ENCODE results near the gene AMACR. TPM values are rescaled to one million over a fixed set of nuclear protein-coding genes. Genes with fewer than 3 reads are reported as not detected.
"Not testable (repeated sequence)": the region's sequence is repeated elsewhere in the genome, so short reads cannot be mapped to it uniquely, and the experiment has no call there.

Gene AMACR
- total RNA-seq, 1 donor from 2014 or later, result 6.5 TPM

DNA sequence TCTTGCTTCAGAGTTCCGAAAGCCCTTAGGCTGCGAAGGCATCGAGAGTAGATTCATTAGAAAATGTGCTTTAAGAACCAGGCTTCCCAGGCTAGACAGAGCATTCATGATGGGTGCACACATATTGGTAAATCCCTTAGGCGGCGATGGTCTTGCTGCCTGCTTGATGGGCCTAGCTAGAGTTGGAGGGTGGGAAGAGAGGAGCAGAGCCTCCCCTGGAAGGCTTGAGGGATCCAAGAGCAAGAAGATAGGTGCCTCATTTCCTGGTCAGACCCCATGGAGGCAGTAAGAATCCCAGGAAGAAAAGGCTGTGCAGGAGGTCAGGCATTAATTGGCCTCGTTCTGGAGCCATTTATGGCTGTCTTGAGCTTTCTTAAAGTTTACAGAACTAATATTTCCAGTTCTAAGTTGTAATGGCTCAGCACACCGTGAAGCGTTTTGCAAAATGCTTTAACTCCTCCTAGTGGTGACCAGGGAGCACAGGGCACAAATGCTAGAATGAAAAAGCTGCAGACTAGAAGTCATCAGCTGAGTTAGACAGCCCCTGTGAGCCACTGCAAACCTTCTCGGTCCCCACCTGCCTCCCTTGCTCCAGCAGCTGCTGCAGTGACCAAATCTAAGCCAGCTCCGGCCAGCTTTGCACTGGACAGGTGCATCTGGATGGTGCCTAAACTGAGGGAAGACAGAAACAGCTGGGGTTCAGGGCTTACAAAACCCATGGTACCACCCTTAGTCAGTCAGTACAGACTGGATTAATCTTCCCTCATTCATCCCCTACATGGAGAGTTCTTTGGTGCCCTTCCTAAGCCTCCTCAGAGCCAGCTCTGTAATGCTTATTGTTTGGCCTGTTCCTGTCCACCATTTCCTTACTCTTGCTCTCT, 38.0 kb downstream of the AMACR start:
- intact Hi-C loops (cut with micrococcal nuclease), result loop anchor here (1.0 to 2.0 kb wide), 2 partner anchors 381 to 534 kb away; no protein-coding TSS in a partner anchor

GRCh38 chr5:33968211-33969005, 39.4 kb downstream of the AMACR start:
- intact Hi-C loops (cut with micrococcal nuclease), result no loop called here

DNA sequence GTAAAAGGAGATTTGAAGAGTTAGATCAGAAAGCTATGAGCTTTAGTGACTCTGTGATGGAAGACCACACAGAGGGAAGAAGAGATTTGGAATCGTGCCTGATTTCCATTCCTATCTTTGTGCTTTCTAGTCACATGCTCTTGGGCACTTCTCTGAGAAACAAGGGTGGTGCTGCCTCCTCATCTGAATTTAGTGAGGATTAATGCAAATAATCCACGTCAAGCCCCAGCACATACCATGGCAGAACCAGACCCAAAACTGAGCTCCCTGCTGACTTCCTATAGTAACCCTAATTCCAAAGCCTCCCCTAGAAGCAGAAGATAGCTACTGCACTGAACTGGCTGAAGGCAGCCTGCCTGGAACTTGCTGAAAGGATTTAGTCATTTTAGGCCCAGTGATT, 41.0 kb downstream of the AMACR start:
- intact Hi-C loops (cut with micrococcal nuclease), result no loop called here

- intact Hi-C loops (cut with micrococcal nuclease), result no loop called here
Observed at GRCh38 chr5:33964132-33964700, 43.6 kb downstream of the AMACR start.

GRCh38 chr5:33958176-33958575, 49.7 kb downstream of the AMACR start:
- intact Hi-C loops (cut with micrococcal nuclease), result no loop called here

DNA sequence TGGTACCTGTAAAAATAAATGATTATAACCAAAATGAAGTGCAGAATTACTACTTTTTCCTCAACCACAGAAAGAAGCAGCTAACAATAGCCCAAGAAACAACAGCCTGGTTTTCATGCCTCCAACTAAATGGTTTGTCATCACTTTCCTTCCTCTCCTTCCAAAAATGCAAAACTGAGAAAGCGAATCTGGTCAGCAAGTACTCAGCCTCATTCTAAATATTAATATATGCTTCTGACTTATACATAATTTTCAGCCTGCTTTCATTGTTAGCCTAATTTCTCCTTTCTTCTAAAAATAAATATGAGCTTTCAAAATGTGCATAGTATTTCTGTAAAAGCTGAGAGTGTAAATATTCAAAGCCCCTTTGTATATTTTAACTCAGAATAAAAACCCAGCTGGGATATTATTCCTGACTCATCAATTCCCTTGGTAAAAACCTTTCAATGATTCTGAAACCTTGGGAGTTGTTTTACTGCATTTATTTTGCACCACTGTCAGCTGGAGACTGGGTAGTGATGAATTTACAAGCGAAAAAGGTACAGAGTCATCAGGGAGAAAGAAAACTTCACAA, 50.2 kb downstream of the AMACR start:
- intact Hi-C loops (cut with micrococcal nuclease), result no loop called here

DNA sequence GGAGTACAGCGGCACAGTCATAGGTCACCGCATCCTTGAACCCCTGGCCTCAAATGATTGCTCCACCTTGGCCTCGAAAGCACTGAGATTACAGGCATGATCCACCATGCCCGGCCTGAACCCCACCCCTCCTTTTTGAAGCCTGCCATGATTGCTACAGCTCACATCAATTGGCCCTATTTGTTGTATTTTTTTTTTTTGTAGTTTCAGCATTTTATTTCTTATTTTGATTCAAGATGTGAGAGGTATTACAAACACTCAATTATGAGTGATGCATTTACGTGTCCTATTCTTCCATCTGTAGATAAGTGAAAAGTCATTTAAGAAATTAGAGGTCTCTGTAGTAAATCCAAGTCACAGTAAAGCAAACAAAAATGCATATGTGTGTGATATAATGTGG, 55.7 kb downstream of the AMACR start:
- intact Hi-C loops (cut with micrococcal nuclease), result not testable (repeated sequence)

DNA sequence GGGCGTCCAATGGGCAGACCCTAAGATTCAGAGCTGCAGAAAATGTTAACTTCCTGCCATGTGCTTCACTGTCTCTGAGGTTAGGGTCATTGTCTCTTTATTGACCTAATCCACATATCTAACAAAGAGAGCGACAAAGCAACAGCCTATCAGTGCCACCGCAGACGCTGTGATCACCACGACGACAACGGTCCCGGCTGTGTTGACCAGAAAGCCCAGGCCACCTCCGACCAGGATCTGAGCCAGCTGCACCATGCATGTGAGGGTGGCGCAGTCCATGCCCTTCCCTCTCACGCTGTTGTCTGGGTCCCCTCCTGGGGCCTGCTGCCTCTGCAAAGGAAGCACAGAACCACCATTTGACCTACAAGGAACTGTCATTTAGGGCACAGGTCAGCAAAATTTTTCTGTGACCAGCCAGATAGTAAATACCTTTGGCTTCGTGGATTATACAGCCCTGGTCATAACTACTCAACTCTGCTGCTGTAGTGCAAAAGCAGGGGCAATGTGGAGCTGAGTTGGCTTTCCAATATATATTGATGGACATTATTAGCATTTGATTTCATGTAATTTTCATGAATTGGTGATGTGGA, 63.2 kb downstream of the AMACR start:
- intact Hi-C loops (cut with micrococcal nuclease), result no loop called here

- intact Hi-C loops (cut with micrococcal nuclease), result no loop called here
Observed at GRCh38 chr5:33941090-33941489, 66.8 kb downstream of the AMACR start.

DNA sequence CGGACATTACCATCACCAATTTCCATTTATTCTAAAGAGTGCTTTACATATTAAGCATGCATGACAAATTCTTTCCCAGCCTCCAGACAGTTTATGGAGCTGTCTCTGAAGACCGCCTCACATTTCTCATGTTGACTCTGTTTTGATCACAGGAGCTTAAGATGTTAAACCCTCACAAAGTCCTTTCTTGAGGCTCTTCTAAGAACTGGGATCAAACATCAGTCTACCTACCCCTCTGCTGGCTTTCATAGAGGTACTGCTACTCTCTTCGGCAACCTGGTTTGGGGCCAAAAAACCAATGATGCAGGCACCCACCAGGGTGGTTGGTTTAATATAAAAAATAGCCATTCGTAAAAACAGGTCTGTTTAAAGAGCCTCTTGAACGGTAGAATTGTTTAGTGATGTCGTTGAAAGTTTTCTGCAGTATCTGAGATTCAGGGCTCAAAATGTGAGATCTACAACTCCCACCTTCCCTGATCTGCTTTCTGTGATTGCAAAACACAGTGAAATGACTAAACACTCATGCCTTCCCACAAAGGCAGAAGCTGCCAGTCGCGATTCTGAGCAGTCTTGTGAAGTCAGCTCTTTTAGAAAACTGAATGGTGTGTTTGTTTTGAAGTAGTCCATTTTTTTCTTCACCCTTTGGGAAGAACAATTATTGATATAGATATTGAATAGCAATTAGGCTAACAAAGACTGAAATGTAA, 68.1 kb downstream of the AMACR start:
- intact Hi-C loops (cut with micrococcal nuclease), result loop anchor here (5.0 to 10.0 kb wide), 3 partner anchors 85 to 1227 kb away; partner anchors contain the start of gene NPR3

- intact Hi-C loops (cut with micrococcal nuclease), result loop anchor here (5.0 to 10.0 kb wide), 3 partner anchors 84 to 1227 kb away; partner anchors contain the start of gene NPR3
Observed at GRCh38 chr5:33938881-33939280, 69.0 kb downstream of the AMACR start.

GRCh38 chr5:33938507-33938796, 69.4 kb downstream of the AMACR start:
- intact Hi-C loops (cut with micrococcal nuclease), result loop anchor here (5.0 to 10.0 kb wide), 3 partner anchors 84 to 1226 kb away; partner anchors contain the start of gene NPR3

DNA sequence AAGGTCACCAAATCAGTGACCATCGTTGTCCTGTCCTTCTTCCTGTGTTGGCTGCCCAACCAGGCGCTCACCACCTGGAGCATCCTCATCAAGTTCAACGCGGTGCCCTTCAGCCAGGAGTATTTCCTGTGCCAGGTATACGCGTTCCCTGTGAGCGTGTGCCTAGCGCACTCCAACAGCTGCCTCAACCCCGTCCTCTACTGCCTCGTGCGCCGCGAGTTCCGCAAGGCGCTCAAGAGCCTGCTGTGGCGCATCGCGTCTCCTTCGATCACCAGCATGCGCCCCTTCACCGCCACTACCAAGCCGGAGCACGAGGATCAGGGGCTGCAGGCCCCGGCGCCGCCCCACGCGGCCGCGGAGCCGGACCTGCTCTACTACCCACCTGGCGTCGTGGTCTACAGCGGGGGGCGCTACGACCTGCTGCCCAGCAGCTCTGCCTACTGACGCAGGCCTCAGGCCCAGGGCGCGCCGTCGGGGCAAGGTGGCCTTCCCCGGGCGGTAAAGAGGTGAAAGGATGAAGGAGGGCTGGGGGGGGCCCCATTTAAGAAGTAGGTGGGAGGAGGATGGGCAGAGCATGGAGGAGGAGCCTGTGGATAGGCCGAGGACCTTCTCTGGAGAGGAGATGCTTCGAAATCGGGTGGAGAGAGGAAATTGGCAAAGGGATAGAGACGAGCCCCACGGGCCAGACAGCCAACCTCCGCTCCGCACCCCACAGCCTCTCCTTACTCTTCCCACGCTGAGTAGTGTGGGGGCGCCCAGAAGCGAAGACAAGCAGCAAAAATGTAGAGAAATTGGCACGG, 69.9 kb downstream of the AMACR start:
- intact Hi-C loops (cut with micrococcal nuclease), result loop anchor here (5.0 to 10.0 kb wide), 3 partner anchors 83 to 1226 kb away; partner anchors contain the start of gene NPR3

- intact Hi-C loops (cut with micrococcal nuclease), result loop anchor here (5.0 to 10.0 kb wide), 3 partner anchors 82 to 1225 kb away; partner anchors contain the start of gene NPR3
Observed at GRCh38 chr5:33937017-33937706, 70.7 kb downstream of the AMACR start.

- intact Hi-C loops (cut with micrococcal nuclease), result loop anchor here (5.0 to 10.0 kb wide), 3 partner anchors 82 to 1224 kb away; partner anchors contain the start of gene NPR3
Observed at GRCh38 chr5:33936381-33937016, 71.4 kb downstream of the AMACR start, which contains the start of gene RXFP3. RXFP3 (plus strand) TSS chr5:33936386; CDS start chr5:33936741, 355 bp downstream.
